Stimulated activated CD8-positive, alpha-beta memory T cell treated with anti-CD3 and anti-CD28 coated beads, Interleukin-4, amount 100 ng/mL, for 4 hours (primary cell): ENCODE data around the gene FRMD4B.

Source experiments
- DNase-seq, 2 donors: peaks; one replicate each; pipeline ENCODE4 v3.0.0-alpha.2; 2020; ENCODE audit warnings: low read depth in 2 of 2, low spot score in 1 of 2

FRMD4B gene

GRCh38 chr3:69207031-69207430, 178.9 kb downstream of the FRMD4B start:
- DNase-seq, result no peak

GRCh38 chr3:69205385-69205784, 180.5 kb downstream of the FRMD4B start:
- DNase-seq, result no peak

GRCh38 chr3:69204315-69204957, 181.5 kb downstream of the FRMD4B start:
- DNase-seq, result no peak

- no peak for DNase-seq
These were observed 182.1 kb downstream of the FRMD4B start for GRCh38 chr3:69203631-69204314.

GRCh38 chr3:69201658-69202057, 184.2 kb downstream of the FRMD4B start:
- no peak for DNase-seq

- DNase-seq, result no peak
These were observed 185.4 kb downstream of the FRMD4B start for GRCh38 chr3:69200384-69201068.

- DNase-seq, result no peak
These were observed 185.9 kb downstream of the FRMD4B start for GRCh38 chr3:69199942-69200341.

- peak in 1 of 2 donors; percentile 37 for DNase-seq
These were observed 187.9 kb downstream of the FRMD4B start for GRCh38 chr3:69197922-69198530.

GRCh38 chr3:69197455-69197854, 188.4 kb downstream of the FRMD4B start:
- DNase-seq, result no peak

GRCh38 chr3:69196876-69197275, 189.0 kb downstream of the FRMD4B start:
- DNase-seq, result no peak

GRCh38 chr3:69194431-69195165, 191.3 kb downstream of the FRMD4B start:
- no peak for DNase-seq

GRCh38 chr3:69193749-69194148, 192.1 kb downstream of the FRMD4B start:
- DNase-seq, result no peak

GRCh38 chr3:69191516-69191915, 194.4 kb downstream of the FRMD4B start:
- DNase-seq, result no peak

- no peak for DNase-seq
These were observed 196.4 kb downstream of the FRMD4B start for GRCh38 chr3:69189487-69189886.

- DNase-seq, result no peak
These were observed 199.3 kb downstream of the FRMD4B start for GRCh38 chr3:69186575-69187093.

GRCh38 chr3:69182588-69183316, 203.1 kb downstream of the FRMD4B start:
- DNase-seq, result no peak

GRCh38 chr3:69181592-69182211, 204.2 kb downstream of the FRMD4B start:
- no peak for DNase-seq

GRCh38 chr3:69180869-69181591, 204.9 kb downstream of the FRMD4B start:
- DNase-seq, result no peak

GRCh38 chr3:69179740-69180372, 206.0 kb downstream of the FRMD4B start:
- no peak for DNase-seq
